Dedifferentiated amniotic fluid mesenchymal stem cell (primary cell): ENCODE data around the gene YDJC.
"Not testable (repeated sequence)": the region's sequence is repeated elsewhere in the genome, so short reads cannot be mapped to it uniquely, and the experiment has no call there.

Experiments used
- DNase-seq: peaks from one replicate; pipeline ENCODE4 v3.0.0-alpha.2; 2016; ENCODE audit errors: extremely low spot score

Gene YDJC

GRCh38 chr22:21652010-21652546 is 22.3 kb upstream of the YDJC start:
- DNase-seq, result peak; percentile 89

DNA sequence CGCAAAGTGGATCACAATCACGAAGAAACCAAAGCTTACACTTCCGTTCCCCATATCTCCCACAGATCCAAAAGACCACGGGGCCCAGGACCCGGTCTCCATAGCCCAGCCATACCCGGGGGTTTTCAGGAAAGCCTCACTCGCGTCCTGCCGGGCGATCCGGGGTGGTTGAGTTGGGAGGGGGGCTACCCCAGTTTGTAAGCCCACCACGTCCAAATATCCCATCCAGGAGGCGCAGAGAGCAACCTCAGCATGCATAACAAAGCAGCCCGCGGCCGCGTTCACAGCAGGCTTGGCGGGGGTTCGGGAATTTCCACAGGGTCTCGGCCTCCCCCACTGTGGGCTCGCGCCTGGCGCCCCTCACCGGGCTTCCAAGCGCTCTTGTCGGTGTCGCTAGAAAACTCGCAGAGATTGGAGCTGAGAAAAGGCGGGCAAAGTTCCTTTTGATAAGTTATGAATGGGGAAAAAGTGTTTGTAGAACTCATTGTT is 21.7 kb upstream of the YDJC start:
- no peak for DNase-seq

- no peak for DNase-seq
Observed at GRCh38 chr22:21650823-21651520, 21.1 kb upstream of the YDJC start.

GRCh38 chr22:21650280-21650679 is 20.5 kb upstream of the YDJC start:
- DNase-seq, result no peak

GRCh38 chr22:21646608-21647590 is 17.1 kb upstream of the YDJC start:
- DNase-seq, result peak; percentile 92

DNA sequence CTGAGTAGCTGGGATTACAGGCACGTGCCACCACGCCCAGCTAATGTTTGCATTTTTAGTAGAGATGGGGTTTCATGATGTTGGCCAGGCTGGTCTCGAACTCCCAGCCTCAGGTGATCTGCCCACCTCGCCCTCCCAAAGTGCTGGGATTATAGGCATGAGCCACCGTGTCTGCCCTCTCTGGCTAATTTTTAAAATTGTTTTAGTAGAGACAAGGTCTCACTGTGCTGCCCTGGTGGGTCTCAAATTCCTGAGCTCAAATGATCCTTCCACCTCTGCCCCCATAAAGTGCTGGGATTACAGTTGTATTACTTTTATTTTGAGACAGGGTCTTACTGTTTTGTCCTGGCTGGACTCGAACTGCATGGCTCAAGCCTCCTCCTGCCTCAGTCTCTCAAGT is 15.7 kb upstream of the YDJC start:
- DNase-seq, result not testable (repeated sequence)

- DNase-seq, result no peak
Observed at GRCh38 chr22:21643533-21644357, 13.9 kb upstream of the YDJC start.

DNA sequence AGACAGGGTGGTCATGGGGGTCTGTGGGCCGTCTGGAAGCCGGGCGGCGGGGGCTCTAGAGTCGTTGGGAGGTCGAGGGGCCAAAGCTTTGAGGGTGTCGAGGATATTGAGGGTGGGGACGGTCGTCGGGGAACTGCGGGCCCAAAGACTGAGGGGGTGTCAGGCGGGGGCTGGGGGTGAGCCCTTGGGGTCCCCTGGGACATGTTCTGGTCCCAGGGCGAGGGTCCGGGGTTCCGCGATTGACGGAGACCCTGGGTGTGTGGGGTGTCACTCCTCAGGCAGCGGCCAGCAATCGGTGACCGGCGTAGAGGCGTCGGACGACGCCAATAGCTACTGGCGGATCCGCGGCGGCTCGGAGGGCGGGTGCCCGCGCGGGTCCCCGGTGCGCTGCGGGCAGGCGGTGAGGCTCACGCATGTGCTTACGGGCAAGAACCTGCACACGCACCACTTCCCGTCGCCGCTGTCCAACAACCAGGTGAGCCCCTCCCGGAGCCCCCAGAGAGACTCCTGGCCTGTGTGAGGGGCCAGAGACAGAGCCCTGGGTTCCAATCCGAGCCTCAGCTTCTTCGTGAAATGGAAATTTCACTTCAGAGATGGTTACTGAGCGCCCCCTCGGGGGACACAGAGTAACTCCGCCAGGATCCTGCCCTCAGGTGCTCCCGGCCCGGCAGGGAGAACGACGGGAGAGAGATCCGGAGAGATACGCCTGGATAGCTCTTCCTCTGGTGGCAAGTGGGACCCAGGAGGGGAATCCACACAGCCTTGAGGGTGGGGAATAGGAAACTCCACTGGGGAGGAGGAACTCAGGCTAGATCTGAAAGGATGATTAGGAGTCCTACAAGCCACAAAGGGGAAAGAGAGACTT is 13.0 kb upstream of the YDJC start:
- peak; percentile 25 for DNase-seq

DNA sequence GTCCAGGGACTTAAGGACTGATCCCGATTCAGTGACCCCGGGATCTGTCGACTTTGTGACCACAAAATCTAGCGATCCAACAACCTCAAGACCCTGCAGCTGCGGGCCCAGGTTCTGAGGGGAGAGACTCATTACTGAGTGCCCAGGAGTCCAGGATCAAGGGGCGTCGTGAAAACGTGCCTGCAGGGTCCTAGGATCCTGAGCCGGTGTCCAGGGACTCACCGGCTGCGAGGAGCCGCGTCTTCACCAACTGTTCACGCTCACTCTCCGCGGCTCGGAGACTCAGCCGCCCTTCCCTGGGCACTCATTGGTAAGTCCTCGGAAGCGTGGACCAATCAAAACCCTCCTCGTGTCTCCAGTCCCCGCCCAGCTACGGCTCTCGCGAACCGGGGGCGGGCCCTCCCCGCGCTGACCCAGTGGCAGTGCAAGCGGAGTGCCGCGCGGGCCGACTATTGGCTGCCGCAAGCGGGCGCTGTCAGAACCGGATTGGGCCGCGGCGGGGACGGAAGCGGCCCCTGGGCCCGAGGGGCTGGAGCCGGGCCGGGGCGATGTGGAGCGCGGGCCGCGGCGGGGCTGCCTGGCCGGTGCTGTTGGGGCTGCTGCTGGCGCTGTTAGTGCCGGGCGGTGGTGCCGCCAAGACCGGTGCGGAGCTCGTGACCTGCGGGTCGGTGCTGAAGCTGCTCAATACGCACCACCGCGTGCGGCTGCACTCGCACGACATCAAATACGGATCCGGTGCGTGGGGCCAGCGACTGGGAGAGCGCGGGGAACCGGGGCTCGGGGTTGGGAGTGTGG is 12.2 kb upstream of the YDJC start, which contains the start of gene SDF2L1:
Gene SDF2L1, plus strand, starts transcription at position 514 of the 795 bp plus-strand sequence. Its CDS starts 35 bp downstream, at position 549.
- peak; percentile 98 for DNase-seq

DNA sequence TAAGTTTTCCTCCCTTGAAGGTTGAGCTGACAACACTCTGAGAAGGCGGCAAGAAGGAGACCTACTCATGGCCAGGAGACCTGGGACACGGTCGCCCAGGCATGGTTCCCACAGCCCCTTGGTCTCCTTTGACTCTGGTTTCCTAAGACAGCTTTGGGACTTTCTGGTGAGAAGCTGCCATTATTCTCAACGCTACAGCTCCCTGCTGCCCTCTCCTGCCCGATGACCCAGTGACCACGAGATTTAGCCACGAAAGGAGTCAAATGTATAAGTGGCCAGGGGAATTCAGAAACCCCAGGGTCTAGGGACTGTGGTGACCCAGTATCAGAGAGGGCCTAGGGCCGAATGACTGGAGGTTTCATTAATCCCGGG is 11.6 kb upstream of the YDJC start:
- no peak for DNase-seq

GRCh38 chr22:21640810-21641209 is 11.0 kb upstream of the YDJC start:
- no peak for DNase-seq

- no peak for DNase-seq
Observed at GRCh38 chr22:21639359-21639758, 9.5 kb upstream of the YDJC start.

DNA sequence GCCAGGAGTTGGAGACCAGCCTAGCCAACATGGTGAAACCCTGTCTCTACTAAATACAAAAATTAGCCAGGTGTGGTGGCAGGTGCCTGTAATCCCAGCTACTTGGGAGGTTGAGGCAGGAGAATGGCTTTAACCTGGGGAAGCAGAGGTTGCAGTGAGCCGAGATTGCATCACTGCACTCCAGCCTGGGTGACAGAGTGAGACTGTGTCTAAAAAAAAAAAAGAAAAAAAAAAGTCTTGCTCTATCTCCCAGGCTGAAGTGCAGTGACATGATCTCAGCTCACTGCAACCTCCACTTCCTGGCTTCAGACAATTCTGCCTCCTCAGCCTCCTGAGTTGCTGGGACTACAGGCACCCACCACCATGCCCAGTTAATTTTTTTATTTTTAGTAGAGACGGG is 7.6 kb upstream of the YDJC start:
- not testable (repeated sequence) for DNase-seq

DNA sequence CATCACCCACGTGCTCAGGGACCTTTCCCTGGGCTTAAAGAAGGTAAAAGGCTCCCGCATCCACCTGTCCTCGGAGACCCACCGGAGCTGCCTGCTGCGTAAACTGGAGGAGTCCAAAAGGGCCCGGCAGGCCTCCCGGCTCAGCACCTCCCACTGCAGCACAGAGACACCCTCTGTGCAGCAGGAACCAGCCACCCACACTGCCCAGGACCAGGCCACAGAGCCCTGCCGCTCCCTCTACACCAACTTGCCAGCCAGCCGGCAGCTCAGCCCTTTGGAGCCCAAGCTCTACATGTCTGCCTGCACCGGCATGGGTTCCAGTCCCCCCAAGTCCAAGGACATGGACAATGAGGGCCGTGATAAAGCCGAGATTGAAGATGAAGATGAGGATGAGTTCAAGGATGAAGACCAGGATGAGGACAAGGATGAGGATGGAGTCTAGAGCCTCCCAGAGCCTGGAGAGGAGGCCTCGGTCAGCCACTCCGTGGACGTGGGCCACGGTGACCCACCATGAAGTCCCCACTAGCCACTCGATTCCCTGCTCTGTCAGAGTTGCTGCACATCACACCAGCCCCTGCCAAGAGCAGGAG is 6.9 kb upstream of the YDJC start:
- no peak for DNase-seq

DNA sequence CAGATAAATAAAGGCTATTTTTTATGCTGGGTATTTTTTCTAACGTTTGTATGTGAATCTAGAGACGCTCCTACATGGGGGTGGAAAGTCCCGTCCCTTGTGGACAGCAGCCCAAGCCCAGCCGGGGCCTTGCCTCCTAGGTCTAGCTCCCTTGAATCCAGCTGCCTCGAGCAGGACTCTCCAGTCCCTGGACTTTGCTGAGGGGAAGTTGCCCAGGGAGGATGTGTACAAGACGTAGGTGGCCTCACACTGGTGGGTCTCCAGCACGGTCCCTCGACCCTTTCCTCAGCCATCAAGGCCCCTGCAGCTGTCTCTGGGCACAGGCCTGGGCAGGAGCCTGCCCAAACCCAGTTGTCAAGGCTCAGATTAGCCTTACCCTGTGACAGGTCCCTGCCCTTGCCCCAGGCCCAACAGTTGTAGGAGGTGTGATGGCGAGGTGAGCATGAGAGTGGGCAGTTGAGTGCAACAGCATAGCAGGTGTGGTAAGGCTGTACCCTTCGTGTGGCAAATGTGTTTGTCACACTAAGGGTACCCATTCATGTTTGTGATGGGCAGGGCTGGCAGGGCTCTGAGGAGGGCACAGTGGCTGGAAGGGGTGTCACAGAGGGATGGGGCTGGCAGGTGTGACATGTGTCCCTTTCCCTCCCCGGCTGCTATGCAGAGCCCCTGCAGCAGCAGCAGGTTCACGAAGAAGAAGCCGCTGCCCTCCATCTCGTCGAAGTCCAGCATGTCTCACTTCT is 6.1 kb upstream of the YDJC start:
- no peak for DNase-seq

DNA sequence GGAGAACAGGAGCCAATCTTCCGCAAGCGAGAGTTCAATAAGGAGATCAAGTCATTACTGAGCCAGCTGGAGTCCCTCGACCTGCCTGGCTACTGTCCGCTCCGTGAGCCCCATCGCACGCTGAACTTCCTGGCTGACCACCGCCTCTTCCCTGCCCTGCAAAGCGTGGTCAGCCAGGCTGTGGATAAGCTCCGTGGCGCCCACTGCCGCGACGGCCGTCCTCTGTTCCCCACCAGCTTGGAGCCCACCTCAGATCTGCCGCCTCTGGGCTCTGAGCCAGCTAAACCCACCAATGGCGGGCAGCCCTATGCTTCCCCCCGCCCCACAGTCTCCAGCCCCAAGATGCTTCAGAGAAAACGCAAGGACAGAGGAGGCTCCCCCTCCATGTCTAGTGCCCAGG is 5.0 kb upstream of the YDJC start:
- no peak for DNase-seq

DNA sequence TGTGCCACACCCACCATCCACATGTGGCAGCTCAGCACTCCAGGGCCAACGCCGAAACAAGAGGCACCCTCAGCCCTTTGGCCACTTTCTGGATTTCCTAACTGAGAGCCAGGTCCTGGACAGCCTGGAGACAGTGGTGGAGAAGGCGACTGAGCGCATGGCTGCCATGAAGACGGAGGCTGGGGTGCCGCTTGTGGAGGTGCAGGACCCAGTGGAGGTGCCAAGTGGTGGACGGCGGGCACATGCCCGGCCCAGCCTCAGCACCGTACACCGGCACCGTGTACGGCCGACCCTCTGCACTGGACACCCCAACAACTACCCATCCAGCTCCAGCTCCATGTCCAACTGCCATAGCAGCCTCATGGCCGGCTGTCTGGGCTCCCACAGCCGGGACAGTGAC is 4.3 kb upstream of the YDJC start:
- no peak for DNase-seq

GRCh38 chr22:21633481-21633880 is 3.7 kb upstream of the YDJC start:
- DNase-seq, result no peak

DNA sequence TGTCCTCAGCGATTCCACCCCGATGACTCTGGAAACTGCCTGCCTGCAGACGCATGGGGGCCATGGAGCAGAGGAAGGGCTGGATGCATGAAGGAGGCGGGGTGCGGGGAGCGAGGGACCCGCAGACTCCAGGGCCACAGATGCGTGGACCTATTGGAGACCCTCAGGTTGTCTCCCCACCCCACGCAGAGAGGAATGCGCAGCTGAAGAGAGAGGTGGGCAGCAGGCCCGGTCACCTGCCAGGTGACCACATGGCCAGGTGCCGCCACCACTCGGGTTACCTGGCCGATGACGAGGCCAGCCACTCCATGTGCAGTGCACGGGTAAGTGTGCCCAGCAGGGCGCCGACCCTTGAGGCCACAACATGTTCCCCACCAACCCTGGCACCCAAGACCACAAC is 3.1 kb upstream of the YDJC start:
- no peak for DNase-seq
